ENCODE measurements around the gene HSFX2.
"Not testable (repeated sequence)": the region's sequence is repeated elsewhere in the genome, so short reads cannot be mapped to it uniquely, and the experiment has no call there.

The HSFX2 gene

DNA sequence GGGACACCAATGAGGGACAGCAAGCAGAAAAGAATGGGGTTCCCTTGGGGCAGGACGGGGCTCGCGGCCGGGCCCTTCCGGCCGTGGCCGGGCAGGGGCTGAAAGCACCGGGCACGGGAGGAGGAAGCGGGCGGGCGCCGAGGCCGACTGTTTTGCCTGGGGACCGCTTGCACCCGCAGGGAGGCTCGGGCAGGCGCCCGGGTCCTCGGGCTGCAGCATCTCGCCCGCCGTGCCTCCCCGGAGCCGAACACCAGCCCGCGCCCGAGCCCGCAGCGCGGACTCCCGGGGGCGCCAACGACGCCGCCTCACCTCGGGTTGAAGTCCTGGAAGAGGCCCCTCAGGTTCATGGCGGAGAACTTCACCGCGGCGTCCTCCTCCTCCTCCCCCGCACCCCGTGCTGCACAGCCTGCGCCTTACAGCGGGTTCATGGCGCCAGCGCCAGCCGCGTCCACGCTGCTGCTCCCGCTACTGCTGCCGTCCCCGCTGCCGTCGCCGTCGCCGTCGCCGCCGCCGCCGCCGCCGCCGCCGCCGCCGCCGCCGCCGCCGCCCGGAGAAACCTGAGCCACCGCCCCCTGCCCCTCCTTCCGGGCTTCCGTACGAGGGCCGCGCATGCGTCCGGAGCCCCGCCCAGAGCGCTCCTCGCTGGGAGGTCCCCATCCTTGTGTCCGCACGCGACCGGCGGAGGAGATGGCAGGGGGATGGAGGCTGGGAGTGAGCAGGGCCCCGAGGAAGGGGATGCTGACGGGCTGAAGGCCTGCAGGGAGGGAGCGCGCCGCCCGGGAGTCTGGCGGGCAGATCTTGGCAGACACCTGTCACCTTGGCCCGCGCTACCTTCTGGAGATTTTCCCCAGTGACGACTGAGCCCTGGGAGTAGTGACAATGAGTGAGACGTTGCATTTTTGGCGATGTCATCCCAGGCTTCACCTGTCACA, 36.4 kb upstream of the HSFX2 start, which contains the start of gene TMEM185A:
Gene TMEM185A (minus strand): TSS at position 559 of the 932 bp plus-strand sequence. CDS start 212 bp downstream, at position 347.
- TF ChIP-seq, protein P1, sequence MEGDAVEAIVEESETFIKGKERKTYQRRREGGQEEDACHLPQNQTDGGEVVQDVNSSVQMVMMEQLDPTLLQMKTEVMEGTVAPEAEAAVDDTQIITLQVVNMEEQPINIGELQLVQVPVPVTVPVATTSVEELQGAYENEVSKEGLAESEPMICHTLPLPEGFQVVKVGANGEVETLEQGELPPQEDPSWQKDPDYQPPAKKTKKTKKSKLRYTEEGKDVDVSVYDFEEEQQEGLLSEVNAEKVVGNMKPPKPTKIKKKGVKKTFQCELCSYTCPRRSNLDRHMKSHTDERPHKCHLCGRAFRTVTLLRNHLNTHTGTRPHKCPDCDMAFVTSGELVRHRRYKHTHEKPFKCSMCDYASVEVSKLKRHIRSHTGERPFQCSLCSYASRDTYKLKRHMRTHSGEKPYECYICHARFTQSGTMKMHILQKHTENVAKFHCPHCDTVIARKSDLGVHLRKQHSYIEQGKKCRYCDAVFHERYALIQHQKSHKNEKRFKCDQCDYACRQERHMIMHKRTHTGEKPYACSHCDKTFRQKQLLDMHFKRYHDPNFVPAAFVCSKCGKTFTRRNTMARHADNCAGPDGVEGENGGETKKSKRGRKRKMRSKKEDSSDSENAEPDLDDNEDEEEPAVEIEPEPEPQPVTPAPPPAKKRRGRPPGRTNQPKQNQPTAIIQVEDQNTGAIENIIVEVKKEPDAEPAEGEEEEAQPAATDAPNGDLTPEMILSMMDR (IDR thresholded peaks at IDR 0.05; ENCODE audit: low read depth, low read length): no peak
- no peak for DNase-seq (ENCODE audit: extremely low read depth, low read depth)

GRCh38 chrX:149630681-149631233, 35.6 kb upstream of the HSFX2 start:
- peak; percentile 3 for DNase-seq (ENCODE audit: extremely low read depth, low read depth)

GRCh38 chrX:149629730-149630387, 34.7 kb upstream of the HSFX2 start:
- TF ChIP-seq, protein P1 (IDR thresholded peaks at IDR 0.05; ENCODE audit: low read depth, low read length): no peak
- DNase-seq (ENCODE audit: extremely low read depth, low read depth): no peak

More at GRCh38 chrX:149630681-149631233, 35.6 kb upstream of the HSFX2 start:
- TF ChIP-seq, protein P1 (IDR thresholded peaks at IDR 0.05; ENCODE audit: low read depth, low read length): peak; percentile 14; the same call in 1 of the 2 replicates

DNA sequence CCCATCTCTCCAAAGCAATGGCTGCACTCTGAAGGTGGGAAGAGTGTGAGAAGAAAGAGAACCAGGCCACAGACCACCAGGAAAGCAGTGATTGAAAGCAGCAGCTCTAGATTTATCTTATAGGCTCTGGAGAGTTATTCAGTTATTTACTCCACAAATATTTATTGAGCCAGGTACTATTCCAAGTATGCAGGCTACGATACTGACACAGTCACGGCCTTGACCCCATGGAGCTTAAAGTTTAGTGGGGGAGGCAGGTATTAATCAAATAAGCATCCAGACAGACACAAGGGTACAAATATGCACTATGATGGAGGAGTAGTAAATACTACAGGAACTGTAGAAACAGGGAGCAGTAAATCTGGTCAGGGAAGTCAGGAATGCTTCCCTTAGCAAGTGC, 33.7 kb upstream of the HSFX2 start:
- TF ChIP-seq, protein P1 (IDR thresholded peaks at IDR 0.05; ENCODE audit: low read depth, low read length): no peak
- no peak for DNase-seq (ENCODE audit: extremely low read depth, low read depth)

GRCh38 chrX:149628280-149628679, 33.2 kb upstream of the HSFX2 start:
- DNase-seq (ENCODE audit: extremely low read depth, low read depth): no peak
- TF ChIP-seq, protein P1 (IDR thresholded peaks at IDR 0.05; ENCODE audit: low read depth, low read length): no peak

- not testable (repeated sequence) for DNase-seq (ENCODE audit: extremely low read depth, low read depth)
Measured at GRCh38 chrX:149626829-149627228, 31.7 kb upstream of the HSFX2 start.

DNA sequence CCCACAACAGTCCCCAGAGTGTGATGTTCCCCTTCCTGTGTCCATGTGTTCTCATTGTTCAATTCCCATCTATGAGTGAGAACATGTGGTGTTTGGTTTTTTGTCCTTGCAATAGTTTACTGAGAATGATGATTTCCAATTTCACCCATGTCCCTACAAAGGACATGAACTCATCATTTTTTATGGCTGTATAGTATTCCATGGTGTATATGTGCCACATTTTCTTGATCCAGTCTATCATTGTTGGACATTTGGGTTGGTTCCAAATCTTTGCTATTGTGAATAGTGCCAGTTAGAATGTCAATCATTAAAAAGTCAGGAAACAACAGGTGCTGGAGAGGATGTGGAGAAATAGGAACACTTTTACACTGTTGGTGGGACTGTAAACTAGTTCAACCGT, 24.5 kb upstream of the HSFX2 start:
- DNase-seq (ENCODE audit: extremely low read depth, low read depth): not testable (repeated sequence)

GRCh38 chrX:149618871-149619270, 23.8 kb upstream of the HSFX2 start:
- no peak for DNase-seq (ENCODE audit: extremely low read depth, low read depth)
- TF ChIP-seq, protein P1 (IDR thresholded peaks at IDR 0.05; ENCODE audit: low read depth, low read length): no peak
